ENCODE results near the gene HAX1.
"Not testable (repeated sequence)": the region's sequence is repeated elsewhere in the genome, so short reads cannot be mapped to it uniquely, and the experiment has no call there.

The HAX1 gene

GRCh38 chr1:154258784-154259183 lies 13.6 kb upstream of the HAX1 start:
- DNase-seq (ENCODE audit: insufficient read length, low spot score) (no peak), FAIRE-seq (no peak)
- TF ChIP-seq POLR2A (IDR thresholded peaks at IDR 0.05; ENCODE audit: low read depth, low read length), result no peak

- FAIRE-seq (no peak), DNase-seq (ENCODE audit: insufficient read length, low spot score) (no peak)
- TF ChIP-seq POLR2A (IDR thresholded peaks at IDR 0.05; ENCODE audit: low read depth, low read length), result no peak
These were observed 12.3 kb upstream of the HAX1 start for GRCh38 chr1:154260127-154260526.

GRCh38 chr1:154263465-154264332 lies 8.7 kb upstream of the HAX1 start:
- DNase-seq (ENCODE audit: insufficient read length, low spot score) (no peak), FAIRE-seq (no peak)
- TF ChIP-seq POLR2A (IDR thresholded peaks at IDR 0.05; ENCODE audit: low read depth, low read length), result no peak

- FAIRE-seq (no peak), DNase-seq (ENCODE audit: insufficient read length, low spot score) (no peak)
- no peak for TF ChIP-seq POLR2A (IDR thresholded peaks at IDR 0.05; ENCODE audit: low read depth, low read length)
These were observed 8.0 kb upstream of the HAX1 start for GRCh38 chr1:154264454-154264853.

- no peak for FAIRE-seq
- no peak for DNase-seq (ENCODE audit: insufficient read length, low spot score)
- TF ChIP-seq POLR2A (IDR thresholded peaks at IDR 0.05; ENCODE audit: low read depth, low read length), result no peak
These were observed 6.8 kb upstream of the HAX1 start for GRCh38 chr1:154265586-154265985.

- FAIRE-seq, result no peak
- DNase-seq (ENCODE audit: insufficient read length, low spot score), result no peak
- no peak for TF ChIP-seq POLR2A (IDR thresholded peaks at IDR 0.05; ENCODE audit: low read depth, low read length)
These were observed 1.6 kb upstream of the HAX1 start for GRCh38 chr1:154270833-154271232.

GRCh38 chr1:154272999-154273563 lies 652 bp downstream of the HAX1 start:
- no peak for TF ChIP-seq POLR2A (IDR thresholded peaks at IDR 0.05; ENCODE audit: low read depth, low read length)
- FAIRE-seq, result no peak

GRCh38 chr1:154276797-154277196 lies 4.4 kb downstream of the HAX1 start:
- FAIRE-seq (no peak), DNase-seq (ENCODE audit: insufficient read length, low spot score) (no peak)

More at GRCh38 chr1:154272999-154273563, 652 bp downstream of the HAX1 start:
- DNase-seq (ENCODE audit: insufficient read length, low spot score), result no peak

GRCh38 chr1:154287591-154287990 lies 15.2 kb downstream of the HAX1 start:
- not testable (repeated sequence) for FAIRE-seq; DNase-seq (ENCODE audit: insufficient read length, low spot score)

More at GRCh38 chr1:154276797-154277196, 4.4 kb downstream of the HAX1 start:
- no peak for TF ChIP-seq POLR2A (IDR thresholded peaks at IDR 0.05; ENCODE audit: low read depth, low read length)

GRCh38 chr1:154288661-154289060 lies 16.2 kb downstream of the HAX1 start:
- DNase-seq (ENCODE audit: insufficient read length, low spot score) (no peak), FAIRE-seq (no peak)
- TF ChIP-seq POLR2A (IDR thresholded peaks at IDR 0.05; ENCODE audit: low read depth, low read length), result no peak

- FAIRE-seq (no peak), DNase-seq (ENCODE audit: insufficient read length, low spot score) (no peak)
- TF ChIP-seq POLR2A (IDR thresholded peaks at IDR 0.05; ENCODE audit: low read depth, low read length), result no peak
These were observed 18.5 kb downstream of the HAX1 start for GRCh38 chr1:154290921-154291320.

GRCh38 chr1:154295408-154296235 lies 23.2 kb downstream of the HAX1 start:
- no peak for TF ChIP-seq POLR2A (IDR thresholded peaks at IDR 0.05; ENCODE audit: low read depth, low read length)
- FAIRE-seq, result no peak
- DNase-seq (ENCODE audit: insufficient read length, low spot score), result no peak

- FAIRE-seq, result no peak
- no peak for TF ChIP-seq POLR2A (IDR thresholded peaks at IDR 0.05; ENCODE audit: low read depth, low read length)
- DNase-seq (ENCODE audit: insufficient read length, low spot score), result no peak
These were observed 29.2 kb downstream of the HAX1 start for GRCh38 chr1:154301582-154301981.

- DNase-seq (ENCODE audit: insufficient read length, low spot score), result no peak
- TF ChIP-seq POLR2A (IDR thresholded peaks at IDR 0.05; ENCODE audit: low read depth, low read length), result no peak
- FAIRE-seq, result no peak
These were observed 32.4 kb downstream of the HAX1 start for GRCh38 chr1:154304664-154305337.

Data from H54 (cell line).